Measurements from ENCODE around the gene B3GAT1. TPM values are rescaled to one million over a fixed set of nuclear protein-coding genes. Genes with fewer than 3 reads are reported as not detected.

The B3GAT1 gene
- total RNA-seq, 1 experiment from 2014 or later, result not detected

- TF ChIP-seq REST (IDR thresholded peaks at IDR 0.05; ENCODE audit: low read depth) (no peak), MAX (IDR thresholded peaks at IDR 0.05) (no peak), TCF7L2 (IDR thresholded peaks at IDR 0.05; ENCODE audit: borderline replicate concordance, extremely low read depth, insufficient read depth, insufficient read length) (no peak), ZBTB33 (IDR thresholded peaks at IDR 0.05; ENCODE audit: extremely low read depth, insufficient replicate concordance, low read length) (no peak), EZH2 (IDR thresholded peaks at IDR 0.05) (no peak), FOSL1 (IDR thresholded peaks at IDR 0.05; ENCODE audit: low read depth) (no peak), CEBPB (IDR thresholded peaks at IDR 0.05; ENCODE audit: low read depth) (no peak), JUND (IDR thresholded peaks at IDR 0.05) (no peak), ZNF274 (IDR thresholded peaks at IDR 0.05; ENCODE audit: low read depth, low read length) (no peak), EZH2phosphoT487 (IDR thresholded peaks at IDR 0.05; ENCODE audit: borderline replicate concordance) (no peak)
Observed at GRCh38 chr11:134338068-134338467, 74.0 kb downstream of the B3GAT1 start (continued).

Measured in HCT116 (cell line).